GM23338 (cell line): ENCODE data around the gene TUBB2A. TPM values are rescaled to one million over a fixed set of nuclear protein-coding genes. Genes with fewer than 3 reads are reported as not detected.

Experiments
- ATAC-seq: fragments of 200-7000 bp; cut with Tn5 transposase; 3 replicates; pipeline ENCODE4 v1.9.1; 2020
- DNase-seq: peaks from one replicate; pipeline ENCODE4 v3.0.0-alpha.2; 2015; ENCODE audit warnings: low spot score
- H2AFZ ChIP-seq: fragments of 200-600 bp; sonication (generic); 2 replicates; pipeline ENCODE4 v1.8.0; 2016; ENCODE audit warnings: antibody characterized with exemption, mild to moderate bottlenecking, moderate library complexity
- H3F3A ChIP-seq: fragments of 200-600 bp; sonication (generic); replicated peaks from 2 replicates; pipeline ENCODE4 v1.8.0; 2017; ENCODE audit warnings: antibody characterized with exemption, mixed run types, low read depth
- H3K27ac ChIP-seq: fragments of 200-600 bp; sonication (generic); 2 replicates; pipeline ENCODE4 v1.6.1; 2016; ENCODE audit warnings: low read depth
- H3K27me3 ChIP-seq: fragments of 200-600 bp; sonication (generic); 2 replicates; pipeline ENCODE4 v1.8.0; 2016; ENCODE audit warnings: mild to moderate bottlenecking, mixed run types, moderate library complexity; ENCODE audit not compliant: insufficient read depth
- H3K36me3 ChIP-seq: fragments of 200-600 bp; sonication (generic); 2 replicates; pipeline ENCODE4 v1.8.0; 2016; ENCODE audit warnings: mild to moderate bottlenecking; ENCODE audit not compliant: insufficient read depth
- H3K4me1 ChIP-seq: fragments of 200-600 bp; sonication (generic); 2 replicates; pipeline ENCODE4 v1.8.0; 2016; ENCODE audit warnings: mild to moderate bottlenecking, moderate library complexity; ENCODE audit not compliant: insufficient read depth
- H3K4me2 ChIP-seq: fragments of 200-600 bp; sonication (generic); 2 replicates; pipeline ENCODE4 v1.7.1; 2017; ENCODE audit warnings: mixed run types
- H3K4me3 ChIP-seq: fragments of 200-600 bp; sonication (generic); 2 replicates; pipeline ENCODE4 v1.6.1; 2016; ENCODE audit warnings: mixed run types
- H3K79me2 ChIP-seq: fragments of 200-600 bp; sonication (generic); replicated peaks from 2 replicates; pipeline ENCODE4 v1.8.0; 2017; ENCODE audit warnings: mild to moderate bottlenecking; ENCODE audit not compliant: insufficient read depth
- H3K9me2 ChIP-seq: fragments of 200-600 bp; sonication (generic); 2 replicates; pipeline ENCODE4 v1.8.0; 2017; ENCODE audit not compliant: insufficient read depth
- H4K20me1 ChIP-seq: fragments of 200-600 bp; sonication (generic); replicated peaks from 2 replicates; pipeline ENCODE4 v1.8.0; 2017; ENCODE audit warnings: mild to moderate bottlenecking; ENCODE audit not compliant: insufficient read depth
- H3K27ac Mint-ChIP-seq: 2 replicates; pipeline ENCODE4 v1.8.0; 2020; ENCODE audit warnings: inconsistent platforms, mild to moderate bottlenecking, moderate library complexity, mixed read lengths
- H3K27me3 Mint-ChIP-seq: 3 replicates; pipeline ENCODE4 v1.8.0; 2022; ENCODE audit warnings: low read depth, mild to moderate bottlenecking, moderate library complexity, mixed read lengths, inconsistent platforms; ENCODE audit not compliant: insufficient read depth, poor library complexity
- H3K36me3 Mint-ChIP-seq: 3 replicates; pipeline ENCODE4 v1.8.0; 2021; ENCODE audit warnings: low read depth, mild to moderate bottlenecking, inconsistent platforms, moderate library complexity, mixed read lengths
- H3K4me1 Mint-ChIP-seq: 3 replicates; pipeline ENCODE4 v1.8.0; 2020; ENCODE audit warnings: mild to moderate bottlenecking, inconsistent platforms, mixed read lengths
- H3K4me3 Mint-ChIP-seq: 3 replicates; pipeline ENCODE4 v1.8.0; 2021; ENCODE audit warnings: moderate library complexity, mild to moderate bottlenecking, inconsistent platforms, mixed read lengths
- H3K9me3 Mint-ChIP-seq: 3 replicates; pipeline ENCODE4 v1.8.0; 2020; ENCODE audit warnings: moderate library complexity, mild to moderate bottlenecking, inconsistent platforms, mixed read lengths
- CREB1 ChIP-seq: fragments of 250-450 bp; sonication (Bioruptor Pico); IDR thresholded peaks from 2 replicates; pipeline ENCODE4 v1.5.0; 2020; ENCODE audit warnings: low read depth, mild to moderate bottlenecking, moderate library complexity
- CTCF ChIP-seq, 2 experiments: fragments of 200-600 bp in 1 of 2; sonication (generic) in 1 of 2; conservative IDR thresholded peaks; 2 replicates each; pipeline versions ENCODE4 v1.5.1 to v1.6.1; 2016 to 2017; ENCODE audit warnings: antibody characterized with exemption in 2 of 2, low read depth in 2 of 2, mild to moderate bottlenecking in 2 of 2, moderate library complexity in 1 of 2
- EZH2phosphoT487 ChIP-seq: fragments of 200-600 bp; sonication (generic); IDR thresholded peaks from one replicate; pipeline ENCODE4 v1.8.1; 2018; ENCODE audit warnings: antibody characterized with exemption; ENCODE audit not compliant: unreplicated experiment
- JUNB ChIP-seq: IDR thresholded peaks from one replicate; pipeline ENCODE4 v1.6.1; 2016; ENCODE audit warnings: antibody characterized with exemption; ENCODE audit not compliant: unreplicated experiment
- NANOG ChIP-seq: IDR thresholded peaks from 2 replicates; pipeline ENCODE4 v1.6.1; 2016; ENCODE audit warnings: antibody characterized with exemption, borderline replicate concordance
- STAT1 ChIP-seq: IDR thresholded peaks from one replicate; pipeline ENCODE4 v1.6.1; 2016; ENCODE audit warnings: antibody characterized with exemption; ENCODE audit not compliant: unreplicated experiment
- ZNF114 ChIP-seq: fragments of 250-450 bp; sonication (Bioruptor Pico); IDR thresholded peaks from 2 replicates; pipeline ENCODE4 v1.5.0; 2020; ENCODE audit warnings: mild to moderate bottlenecking, moderate library complexity
- ZNF331 ChIP-seq: fragments of 250-450 bp; sonication (Bioruptor Pico); IDR thresholded peaks from 2 replicates; pipeline ENCODE4 v1.5.0; 2020; ENCODE audit warnings: low read depth, mild to moderate bottlenecking, moderate library complexity
- polyA plus RNA-seq: library from polyadenylated mRNA; unstranded; fragments of >200 nt; fragmentation: Nextera tagmentation; extraction: Ambion mirVana; gene quantifications from 2 replicates; pipeline ENCODE4 v1.2.1, GENCODE V29; 2016
- total RNA-seq: library from RNA; depleted of rRNA; stranded (reverse); fragments of >200 nt; shearing (Covaris generic); gene quantifications from 2 replicates; pipeline ENCODE4 v1.2.3, GENCODE V29; 2014
- TF ChIP-seq, protein P1 (sequence below): IDR thresholded peaks from 2 replicates; pipeline ENCODE4 v1.6.1; 2016; ENCODE audit warnings: antibody characterized with exemption
- TF ChIP-seq, protein P2 (sequence below): IDR thresholded peaks from one replicate; pipeline ENCODE4 v1.6.1; 2018; ENCODE audit warnings: antibody characterized with exemption; ENCODE audit not compliant: unreplicated experiment

The TUBB2A gene
- total and polyA plus RNA-seq, 2 experiments from 2014 or later = 305 to 376 TPM

- no peak overlapping the region for H3K27ac Mint-ChIP-seq
- peaks cover 16% of the 10 kb centered on the region for H3K4me1 Mint-ChIP-seq
- Histone ChIP-seq H3K9me2 (peaks cover 15% of the 10 kb centered on the region; the same call in 1 of the 2 replicates), H3K27ac (no peak overlapping the region), H3K36me3 (no peaks in the 10 kb centered on the region), H3K4me2 (no peak overlapping the region), H3K27me3 (no peaks in the 10 kb centered on the region), H3K4me1 (peaks cover 31% of the 10 kb centered on the region), H3F3A (peaks cover 6% of the 10 kb centered on the region), H3K79me2 (no peaks in the 10 kb centered on the region), H4K20me1 (no peaks in the 10 kb centered on the region), H2AFZ (no peak overlapping the region), H3K4me3 (no peak overlapping the region)
- ATAC-seq (no peak), DNase-seq (no peak)
- H3K27me3 Mint-ChIP-seq = peaks cover 19% of the 10 kb centered on the region
- TF ChIP-seq STAT1 (no peak), EZH2phosphoT487 (no peak), CREB1 (CRISPR knock-in tag) (no peak), CTCF (conservative IDR thresholded peaks at IDR 0.05; ENCODE audit: low read depth in 2 of 2) (no peak), ZNF331 (CRISPR knock-in tag) (no peak), ZNF114 (CRISPR knock-in tag) (no peak), NANOG (no peak), JUNB (no peak)
- TF ChIP-seq, protein P1, sequence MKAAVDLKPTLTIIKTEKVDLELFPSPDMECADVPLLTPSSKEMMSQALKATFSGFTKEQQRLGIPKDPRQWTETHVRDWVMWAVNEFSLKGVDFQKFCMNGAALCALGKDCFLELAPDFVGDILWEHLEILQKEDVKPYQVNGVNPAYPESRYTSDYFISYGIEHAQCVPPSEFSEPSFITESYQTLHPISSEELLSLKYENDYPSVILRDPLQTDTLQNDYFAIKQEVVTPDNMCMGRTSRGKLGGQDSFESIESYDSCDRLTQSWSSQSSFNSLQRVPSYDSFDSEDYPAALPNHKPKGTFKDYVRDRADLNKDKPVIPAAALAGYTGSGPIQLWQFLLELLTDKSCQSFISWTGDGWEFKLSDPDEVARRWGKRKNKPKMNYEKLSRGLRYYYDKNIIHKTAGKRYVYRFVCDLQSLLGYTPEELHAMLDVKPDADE = no peak
- TF ChIP-seq, protein P2, sequence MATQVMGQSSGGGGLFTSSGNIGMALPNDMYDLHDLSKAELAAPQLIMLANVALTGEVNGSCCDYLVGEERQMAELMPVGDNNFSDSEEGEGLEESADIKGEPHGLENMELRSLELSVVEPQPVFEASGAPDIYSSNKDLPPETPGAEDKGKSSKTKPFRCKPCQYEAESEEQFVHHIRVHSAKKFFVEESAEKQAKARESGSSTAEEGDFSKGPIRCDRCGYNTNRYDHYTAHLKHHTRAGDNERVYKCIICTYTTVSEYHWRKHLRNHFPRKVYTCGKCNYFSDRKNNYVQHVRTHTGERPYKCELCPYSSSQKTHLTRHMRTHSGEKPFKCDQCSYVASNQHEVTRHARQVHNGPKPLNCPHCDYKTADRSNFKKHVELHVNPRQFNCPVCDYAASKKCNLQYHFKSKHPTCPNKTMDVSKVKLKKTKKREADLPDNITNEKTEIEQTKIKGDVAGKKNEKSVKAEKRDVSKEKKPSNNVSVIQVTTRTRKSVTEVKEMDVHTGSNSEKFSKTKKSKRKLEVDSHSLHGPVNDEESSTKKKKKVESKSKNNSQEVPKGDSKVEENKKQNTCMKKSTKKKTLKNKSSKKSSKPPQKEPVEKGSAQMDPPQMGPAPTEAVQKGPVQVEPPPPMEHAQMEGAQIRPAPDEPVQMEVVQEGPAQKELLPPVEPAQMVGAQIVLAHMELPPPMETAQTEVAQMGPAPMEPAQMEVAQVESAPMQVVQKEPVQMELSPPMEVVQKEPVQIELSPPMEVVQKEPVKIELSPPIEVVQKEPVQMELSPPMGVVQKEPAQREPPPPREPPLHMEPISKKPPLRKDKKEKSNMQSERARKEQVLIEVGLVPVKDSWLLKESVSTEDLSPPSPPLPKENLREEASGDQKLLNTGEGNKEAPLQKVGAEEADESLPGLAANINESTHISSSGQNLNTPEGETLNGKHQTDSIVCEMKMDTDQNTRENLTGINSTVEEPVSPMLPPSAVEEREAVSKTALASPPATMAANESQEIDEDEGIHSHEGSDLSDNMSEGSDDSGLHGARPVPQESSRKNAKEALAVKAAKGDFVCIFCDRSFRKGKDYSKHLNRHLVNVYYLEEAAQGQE = no peak
- peaks cover 6% of the 10 kb centered on the region for H3K36me3 Mint-ChIP-seq
- no peak overlapping the region for H3K4me3 Mint-ChIP-seq
- peaks cover 6% of the 10 kb centered on the region; the same call in 2 of the 3 replicates for H3K9me3 Mint-ChIP-seq
Observed at GRCh38 chr6:3190779-3191178, 33.4 kb upstream of the TUBB2A start.
